Neural progenitor cell (in vitro differentiated cells): ENCODE measurements around the gene TCF23.

Source experiments
- CTCF ChIP-seq: fragments of 200-600 bp; sonication (generic); IDR thresholded peaks from 2 replicates; pipeline ENCODE4 v1.5.1; 2017; ENCODE audit warnings: antibody characterized with exemption, mild to moderate bottlenecking
- EZH2 ChIP-seq: fragments of 200-600 bp; sonication (generic); IDR thresholded peaks from 2 replicates; pipeline ENCODE4 v1.6.1; 2017; ENCODE audit warnings: antibody characterized with exemption, mild to moderate bottlenecking, moderate library complexity

GRCh38 chr2:27186613-27187345 lies 38.0 kb downstream of the TCF23 start:
- no peak for TF ChIP-seq CTCF
- no peak for TF ChIP-seq EZH2
